Activated T-helper 1 cell treated with Interleukin-2 at 50 U/mL for 16 hours (primary cell): ENCODE results near the gene ARHGAP45.

ENCODE experiments used
- DNase-seq: peaks from one replicate; pipeline ENCODE4 v3.0.0-alpha.2; 2020; ENCODE audit warnings: low read depth

Gene ARHGAP45

DNA sequence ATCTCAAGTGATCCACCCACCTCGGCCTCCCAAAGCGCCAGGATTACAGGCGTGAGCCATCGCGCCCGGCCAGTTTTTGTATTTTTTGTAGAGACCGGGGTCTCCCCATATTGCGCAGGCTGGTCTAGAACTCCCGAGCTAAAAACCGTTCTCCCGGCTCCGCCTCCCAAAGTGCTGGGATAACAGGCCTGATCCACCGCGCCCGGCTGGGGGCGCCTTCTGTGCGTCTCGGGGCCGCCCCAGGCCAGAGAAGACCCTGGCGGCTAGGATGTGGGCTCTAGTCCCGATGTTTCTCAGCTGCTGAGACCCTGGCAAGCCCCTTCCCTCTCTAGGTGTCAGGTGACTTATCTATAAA lies 3.6 kb downstream of the ARHGAP45 start:
- no peak for DNase-seq

DNA sequence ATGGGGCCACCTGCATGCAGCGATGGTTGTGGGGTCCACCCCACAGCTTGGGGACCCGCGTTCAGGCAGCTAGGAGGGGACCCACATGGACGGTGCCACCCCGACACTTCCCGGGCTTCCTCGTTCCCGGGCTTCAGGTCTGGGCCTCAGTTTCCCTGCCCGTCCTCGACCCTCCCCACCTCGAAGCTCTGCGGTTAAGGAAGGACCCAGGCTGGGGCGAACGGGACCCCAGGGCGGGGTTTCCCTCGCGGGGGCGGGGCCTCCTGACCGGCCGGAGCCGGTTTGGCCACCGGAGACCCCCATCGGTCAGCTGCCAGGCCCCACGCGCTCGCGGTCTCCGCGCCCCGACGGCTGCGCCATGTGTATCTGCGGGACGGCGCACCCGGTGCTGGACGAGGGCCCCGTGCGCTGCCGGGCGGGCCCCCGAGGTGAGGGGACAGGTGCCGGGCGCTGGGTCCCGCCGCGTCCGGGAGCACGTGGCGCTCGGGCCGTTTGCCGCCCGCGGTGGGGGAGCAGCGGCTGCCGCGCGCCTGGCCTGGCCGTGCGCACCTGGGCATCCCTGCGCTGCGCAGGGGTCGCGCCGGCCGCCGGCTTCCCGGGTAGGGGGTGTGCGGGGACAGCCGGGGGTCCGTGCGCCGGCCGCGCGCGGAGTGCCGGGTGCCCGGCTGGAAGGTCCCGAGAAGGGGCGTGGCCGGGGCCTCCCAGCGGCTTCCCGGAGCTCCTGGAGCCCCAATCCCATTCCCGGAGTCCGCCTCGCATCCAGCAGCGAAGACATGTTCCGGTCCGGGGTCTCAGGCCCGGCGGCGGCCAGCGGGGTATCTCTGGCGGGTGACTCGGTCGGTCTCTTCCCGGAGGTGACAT lies 4.2 kb downstream of the ARHGAP45 start:
- DNase-seq, result no peak

DNA sequence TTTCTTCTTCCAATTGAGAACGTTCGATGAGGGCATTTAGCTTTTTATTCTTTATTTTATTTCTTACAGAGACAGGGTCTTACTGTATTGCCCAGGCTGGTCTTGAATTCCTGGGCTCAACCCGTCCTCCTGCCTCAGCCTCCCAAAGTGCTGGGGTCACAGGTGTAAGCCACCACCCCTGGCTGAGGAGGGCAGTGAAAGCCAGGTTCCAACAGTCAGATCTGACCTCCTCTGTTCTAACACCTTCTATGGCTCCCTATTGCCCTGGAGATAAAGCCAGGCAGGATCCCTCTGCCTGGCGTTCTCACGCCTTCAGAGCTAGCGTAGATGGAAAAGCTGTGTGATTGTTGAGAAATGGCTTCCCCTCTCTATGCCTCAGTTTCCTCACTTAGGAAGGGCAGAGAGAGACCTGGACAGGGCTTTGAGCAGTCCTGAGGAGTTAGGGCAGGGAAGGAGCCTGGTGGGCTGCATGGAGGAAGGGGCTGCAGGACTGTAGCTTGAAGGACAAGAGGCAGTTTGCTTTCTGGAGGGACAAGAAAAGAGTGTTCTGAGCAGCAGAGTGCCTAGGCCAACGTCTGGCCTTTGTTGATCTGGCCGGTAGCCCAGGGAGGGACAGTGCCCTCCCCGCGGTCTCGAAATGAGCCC lies 5.5 kb downstream of the ARHGAP45 start:
- DNase-seq, result no peak

DNA sequence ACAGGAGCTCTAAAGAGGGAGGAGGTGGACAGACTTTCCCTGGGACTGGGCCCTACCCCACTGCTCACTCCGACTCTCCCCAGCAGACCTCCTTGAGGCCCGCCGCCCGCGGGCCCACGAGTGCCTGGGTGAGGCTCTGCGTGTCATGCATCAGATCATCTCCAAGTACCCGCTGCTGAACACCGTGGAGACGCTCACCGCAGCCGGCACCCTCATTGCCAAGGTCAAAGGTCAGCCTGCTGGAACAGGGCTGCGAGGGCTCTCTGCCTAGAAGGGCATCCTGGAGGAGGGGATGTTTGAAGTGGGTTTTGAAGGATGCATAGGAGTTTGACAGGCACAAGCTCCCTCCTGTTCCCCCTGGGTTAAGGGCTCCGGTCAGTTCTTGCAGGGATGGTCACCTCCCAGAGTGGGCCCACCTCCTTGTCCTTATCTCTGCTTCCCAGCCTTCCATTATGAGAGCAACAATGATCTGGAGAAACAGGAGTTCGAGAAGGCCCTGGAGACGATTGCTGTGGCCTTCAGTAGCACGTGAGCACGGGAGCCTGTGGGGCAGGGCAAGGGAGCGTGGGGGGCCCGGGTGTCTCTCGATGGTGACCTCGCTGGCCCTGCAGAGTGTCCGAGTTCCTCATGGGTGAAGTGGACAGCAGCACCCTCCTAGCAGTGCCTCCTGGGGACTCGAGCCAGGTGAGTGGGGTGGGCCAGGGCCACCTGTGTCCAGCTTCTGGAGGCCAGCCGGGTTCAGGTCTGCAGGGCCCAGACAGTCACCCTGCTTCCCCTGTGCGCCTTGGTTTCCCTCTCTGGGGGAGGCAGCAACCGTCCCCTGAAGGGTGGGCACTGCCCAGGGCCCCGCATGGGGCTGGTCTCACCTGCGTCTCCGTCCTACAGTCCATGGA lies 6.3 kb downstream of the ARHGAP45 start:
- DNase-seq, result no peak

DNA sequence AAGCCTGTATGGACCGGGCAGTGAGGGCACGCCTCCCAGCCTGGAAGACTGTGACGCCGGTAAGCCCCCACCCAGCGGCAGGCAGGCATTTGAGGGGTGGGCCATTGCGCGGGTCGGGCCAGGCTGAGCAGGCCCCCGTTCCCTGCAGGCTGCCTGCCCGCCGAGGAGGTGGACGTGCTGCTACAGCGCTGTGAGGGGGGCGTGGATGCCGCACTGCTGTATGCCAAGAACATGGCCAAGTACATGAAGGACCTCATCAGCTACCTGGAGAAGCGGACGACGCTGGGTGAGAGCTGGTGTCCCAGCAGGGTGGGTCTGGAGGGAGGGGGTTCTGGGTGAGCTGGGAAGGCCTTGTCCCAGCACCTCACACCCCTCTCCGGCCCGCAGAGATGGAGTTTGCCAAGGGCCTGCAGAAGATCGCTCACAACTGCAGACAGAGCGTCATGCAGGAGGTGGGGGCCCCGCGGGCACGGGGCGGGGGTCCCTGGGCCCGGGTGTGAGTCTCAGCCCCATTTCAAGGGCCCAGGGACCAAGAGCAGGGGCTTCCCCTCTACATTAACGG lies 7.1 kb downstream of the ARHGAP45 start:
- DNase-seq, result no peak

DNA sequence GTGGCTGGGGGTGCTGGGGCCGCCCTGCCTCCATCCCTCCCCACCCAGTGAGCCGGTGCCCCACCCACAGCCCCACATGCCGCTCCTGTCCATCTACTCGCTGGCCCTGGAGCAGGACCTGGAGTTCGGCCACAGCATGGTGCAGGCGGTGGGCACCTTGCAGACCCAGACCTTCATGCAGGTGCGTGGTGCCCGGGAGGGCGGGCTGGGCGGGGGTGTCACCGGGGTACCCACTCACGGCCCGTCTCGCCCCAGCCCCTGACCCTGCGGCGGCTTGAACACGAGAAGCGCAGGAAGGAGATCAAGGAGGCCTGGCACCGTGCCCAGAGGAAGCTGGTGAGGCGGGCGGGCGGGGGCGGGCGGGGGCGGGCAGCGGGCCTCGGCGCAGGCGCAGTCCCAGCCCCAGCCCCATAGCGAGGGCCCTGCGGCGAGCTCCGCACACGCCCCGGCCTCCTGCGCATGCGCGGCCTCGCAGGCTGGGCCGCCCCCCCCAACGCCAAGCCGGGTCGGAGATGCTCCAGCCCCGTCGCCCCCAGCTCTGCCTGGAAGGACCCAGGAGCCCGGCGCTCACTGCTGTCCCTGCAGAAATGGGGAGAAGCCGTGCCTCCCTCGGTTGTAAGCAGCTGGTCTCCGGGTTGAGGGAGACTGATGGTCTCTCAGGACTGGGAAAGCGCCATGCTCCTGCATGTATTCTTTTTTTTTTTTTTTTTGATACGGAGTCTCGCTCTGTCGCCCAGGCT lies 7.7 kb downstream of the ARHGAP45 start:
- DNase-seq, result peak; percentile 93

DNA sequence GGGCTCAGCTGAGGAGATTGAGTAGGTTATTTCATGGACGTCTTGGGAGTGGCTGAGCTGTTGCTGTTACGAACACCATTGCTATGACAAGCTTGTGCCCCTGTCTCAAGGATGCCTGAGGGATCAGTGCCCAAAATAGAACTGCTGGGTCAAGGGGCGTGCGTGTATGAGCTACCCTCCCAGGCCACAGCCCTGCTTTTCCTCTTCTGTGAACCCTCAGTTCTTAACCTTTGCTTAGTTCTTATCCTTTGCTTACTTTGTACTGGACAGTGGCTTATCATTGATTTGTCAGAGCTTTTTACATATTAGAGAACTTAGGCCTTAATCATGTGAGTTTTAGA lies 9.0 kb downstream of the ARHGAP45 start:
- DNase-seq, result no peak

DNA sequence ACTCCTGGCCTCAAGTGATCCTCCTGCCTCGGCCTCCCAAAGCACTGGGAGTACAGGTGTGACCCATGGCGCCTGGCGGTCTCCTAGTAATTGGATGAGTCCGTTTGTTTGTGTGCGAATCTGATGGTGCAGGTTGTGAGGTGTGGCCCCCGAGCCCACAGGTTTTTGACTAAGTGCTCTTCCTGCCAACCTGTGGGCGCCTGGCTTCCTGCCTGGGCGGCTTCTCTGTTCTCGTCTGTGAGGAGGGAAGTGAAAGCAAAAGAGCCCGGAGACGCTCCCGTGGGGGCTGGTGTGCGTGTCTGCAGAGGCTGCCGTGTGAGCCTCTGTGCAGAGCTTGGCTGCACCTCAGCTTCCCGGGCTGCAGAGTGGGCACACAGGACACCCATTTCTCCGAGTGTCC lies 10.0 kb downstream of the ARHGAP45 start:
- DNase-seq, result peak; percentile 91

DNA sequence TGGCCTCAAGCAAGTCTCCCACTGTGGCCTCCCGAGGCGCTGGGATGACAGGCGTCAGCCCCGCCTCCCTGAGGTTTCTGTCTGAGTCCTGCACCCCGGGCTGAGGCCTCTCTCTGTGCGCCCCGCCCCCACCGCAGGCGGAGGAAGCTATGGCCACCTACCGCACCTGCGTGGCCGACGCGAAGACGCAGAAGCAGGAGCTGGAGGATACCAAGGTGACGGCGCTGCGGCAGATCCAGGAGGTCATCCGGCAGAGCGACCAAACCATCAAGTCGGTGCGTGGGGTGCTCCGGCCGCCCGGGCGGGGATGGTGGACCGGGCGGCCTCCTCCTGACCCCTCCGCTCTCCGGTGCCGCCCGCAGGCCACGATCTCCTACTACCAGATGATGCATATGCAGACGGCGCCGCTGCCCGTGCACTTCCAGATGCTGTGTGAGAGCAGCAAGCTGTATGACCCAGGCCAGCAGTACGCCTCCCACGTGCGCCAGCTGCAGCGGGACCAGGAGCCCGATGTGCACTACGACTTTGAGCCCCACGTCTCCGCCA lies 12.7 kb downstream of the ARHGAP45 start:
- DNase-seq, result peak; percentile 53

DNA sequence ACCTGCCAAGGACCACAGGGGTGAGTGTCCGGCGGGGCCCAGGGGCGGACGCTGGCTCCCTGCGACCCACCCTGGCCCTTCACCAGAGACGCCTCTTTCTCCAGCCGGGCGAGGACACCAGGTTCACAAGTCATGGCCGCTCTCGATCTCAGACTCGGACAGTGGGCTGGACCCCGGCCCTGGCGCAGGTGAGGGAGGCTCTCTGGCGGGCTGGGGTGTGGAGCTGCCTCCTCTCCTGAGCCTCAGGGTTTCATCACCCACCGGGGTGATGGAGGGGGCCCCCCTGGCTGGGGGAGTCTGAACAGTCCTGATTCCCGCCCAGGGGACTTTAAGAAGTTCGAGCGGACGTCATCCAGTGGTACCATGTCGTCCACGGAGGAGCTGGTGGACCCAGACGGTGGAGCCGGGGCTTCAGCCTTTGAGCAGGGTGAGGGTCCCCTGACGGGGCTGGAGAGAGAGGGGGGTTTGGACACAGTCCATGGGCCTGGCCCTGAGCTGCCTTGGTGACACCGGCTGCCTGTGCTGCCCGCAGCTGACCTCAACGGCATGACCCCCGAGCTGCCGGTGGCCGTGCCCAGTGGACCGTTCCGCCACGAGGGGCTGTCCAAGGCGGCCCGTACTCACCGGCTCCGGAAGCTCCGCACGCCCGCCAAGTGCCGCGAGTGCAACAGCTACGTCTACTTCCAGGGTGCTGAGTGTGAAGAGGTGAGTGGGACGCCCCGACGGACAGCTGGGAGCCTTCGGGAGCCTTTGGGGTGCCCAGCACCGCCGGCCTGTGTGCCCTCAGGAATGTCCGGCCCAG lies 13.6 kb downstream of the ARHGAP45 start:
- no peak for DNase-seq

DNA sequence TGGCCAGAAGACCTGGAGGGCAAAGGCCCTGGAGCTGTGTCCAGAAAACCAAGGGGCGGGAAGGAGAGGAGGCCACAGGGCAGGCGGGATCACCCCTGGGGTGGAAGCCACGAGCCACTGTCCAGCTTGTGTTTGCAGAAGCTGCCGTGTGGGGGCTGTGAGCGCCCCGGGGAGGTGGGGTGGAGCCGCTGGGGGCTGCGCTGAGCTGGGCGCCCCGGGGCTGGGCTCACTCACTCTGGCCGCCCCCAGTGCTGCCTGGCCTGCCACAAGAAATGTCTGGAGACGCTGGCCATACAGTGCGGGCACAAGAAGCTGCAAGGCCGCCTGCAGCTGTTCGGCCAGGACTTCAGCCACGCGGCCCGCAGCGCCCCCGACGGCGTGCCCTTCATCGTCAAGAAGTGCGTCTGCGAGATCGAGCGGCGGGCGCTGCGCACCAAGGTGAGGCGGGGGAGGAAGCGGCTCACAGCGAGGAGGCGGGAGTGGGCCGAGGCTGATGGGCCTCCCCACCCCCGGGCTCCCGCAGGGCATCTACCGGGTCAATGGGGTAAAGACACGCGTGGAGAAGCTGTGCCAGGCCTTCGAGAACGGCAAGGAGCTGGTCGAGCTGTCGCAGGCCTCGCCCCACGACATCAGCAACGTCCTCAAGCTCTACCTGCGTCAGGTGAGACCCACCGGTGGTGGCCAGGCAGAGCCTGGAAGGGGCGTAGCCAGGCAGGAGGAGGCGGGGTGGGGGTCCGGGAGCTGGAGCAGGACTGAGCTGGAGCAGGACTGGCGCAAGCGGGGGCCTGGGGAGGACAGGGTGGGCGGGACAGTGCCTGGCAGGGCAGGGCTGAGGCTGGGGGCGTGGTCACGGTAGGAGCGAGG lies 14.6 kb downstream of the ARHGAP45 start:
- no peak for DNase-seq

DNA sequence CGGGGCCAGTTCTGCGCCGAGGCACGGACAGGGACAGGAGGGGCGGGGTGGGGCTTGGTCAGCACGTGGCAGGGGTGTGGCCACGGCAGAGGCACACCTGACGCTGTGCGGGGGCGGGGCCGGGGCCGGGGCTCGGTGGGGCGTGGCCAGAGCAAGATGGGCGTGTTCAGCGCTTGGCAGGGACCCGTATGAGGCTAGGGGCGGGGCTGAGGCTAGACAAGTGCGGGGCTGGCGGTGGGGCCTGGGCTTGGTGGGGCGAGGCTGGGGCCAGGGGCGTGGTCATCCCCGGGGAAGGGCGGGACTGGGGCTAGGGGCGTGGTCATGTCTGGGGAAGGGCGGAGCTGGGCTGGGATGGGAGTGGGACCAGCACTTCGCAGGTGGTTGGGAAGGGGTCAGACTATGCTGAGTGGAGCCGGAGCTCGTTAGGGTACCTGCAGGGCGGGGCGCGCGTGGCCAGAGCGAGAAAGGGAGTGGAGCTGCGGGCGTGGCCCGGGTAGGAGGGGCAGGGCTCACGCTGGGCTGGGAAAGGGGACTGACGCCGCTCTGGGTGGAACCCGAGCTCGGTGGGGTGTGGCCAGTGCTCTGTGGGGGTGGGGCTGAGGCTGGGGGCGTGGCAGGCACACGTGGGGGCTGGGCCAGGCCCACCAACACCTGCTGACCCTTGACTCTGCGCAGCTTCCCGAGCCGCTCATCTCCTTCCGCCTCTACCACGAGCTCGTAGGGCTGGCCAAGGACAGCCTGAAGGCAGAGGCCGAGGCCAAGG lies 15.4 kb downstream of the ARHGAP45 start:
- DNase-seq, result peak; percentile 74

DNA sequence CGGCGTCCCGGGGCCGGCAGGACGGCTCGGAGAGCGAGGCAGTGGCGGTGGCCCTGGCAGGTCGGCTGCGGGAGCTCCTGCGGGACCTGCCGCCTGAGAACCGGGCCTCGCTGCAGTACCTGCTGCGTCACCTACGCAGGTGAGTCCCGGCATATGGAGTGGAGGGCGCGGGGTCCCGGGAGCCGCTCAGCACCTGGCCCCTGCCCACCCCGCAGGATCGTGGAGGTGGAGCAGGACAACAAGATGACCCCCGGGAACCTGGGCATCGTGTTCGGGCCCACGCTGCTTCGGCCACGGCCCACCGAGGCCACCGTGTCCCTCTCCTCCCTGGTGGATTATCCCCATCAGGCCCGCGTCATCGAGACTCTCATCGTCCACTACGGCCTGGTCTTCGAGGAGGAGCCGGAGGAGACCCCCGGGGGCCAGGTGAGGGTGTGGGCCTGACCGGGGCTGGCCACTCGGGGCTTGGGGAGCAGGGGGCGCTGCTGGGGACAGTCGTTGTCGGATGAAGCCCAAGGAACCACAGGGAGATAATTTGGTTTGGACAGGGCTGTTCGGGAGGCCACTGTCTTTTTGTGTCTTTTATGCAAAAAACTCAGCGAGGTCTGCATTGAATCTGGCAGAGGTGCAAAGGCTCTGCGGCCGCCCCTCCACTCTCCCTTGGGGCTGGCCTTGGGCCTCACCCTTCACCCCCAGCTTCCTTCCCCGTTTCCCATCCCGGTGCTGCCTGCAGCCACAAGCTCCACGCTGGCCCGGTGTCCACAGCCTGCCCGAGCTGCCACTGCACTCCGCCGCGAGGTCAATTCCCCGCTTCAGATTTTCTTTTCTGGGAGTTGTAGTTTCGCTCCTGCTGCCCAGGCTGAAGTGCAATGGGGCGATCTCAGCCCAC lies 16.2 kb downstream of the ARHGAP45 start:
- DNase-seq, result no peak

DNA sequence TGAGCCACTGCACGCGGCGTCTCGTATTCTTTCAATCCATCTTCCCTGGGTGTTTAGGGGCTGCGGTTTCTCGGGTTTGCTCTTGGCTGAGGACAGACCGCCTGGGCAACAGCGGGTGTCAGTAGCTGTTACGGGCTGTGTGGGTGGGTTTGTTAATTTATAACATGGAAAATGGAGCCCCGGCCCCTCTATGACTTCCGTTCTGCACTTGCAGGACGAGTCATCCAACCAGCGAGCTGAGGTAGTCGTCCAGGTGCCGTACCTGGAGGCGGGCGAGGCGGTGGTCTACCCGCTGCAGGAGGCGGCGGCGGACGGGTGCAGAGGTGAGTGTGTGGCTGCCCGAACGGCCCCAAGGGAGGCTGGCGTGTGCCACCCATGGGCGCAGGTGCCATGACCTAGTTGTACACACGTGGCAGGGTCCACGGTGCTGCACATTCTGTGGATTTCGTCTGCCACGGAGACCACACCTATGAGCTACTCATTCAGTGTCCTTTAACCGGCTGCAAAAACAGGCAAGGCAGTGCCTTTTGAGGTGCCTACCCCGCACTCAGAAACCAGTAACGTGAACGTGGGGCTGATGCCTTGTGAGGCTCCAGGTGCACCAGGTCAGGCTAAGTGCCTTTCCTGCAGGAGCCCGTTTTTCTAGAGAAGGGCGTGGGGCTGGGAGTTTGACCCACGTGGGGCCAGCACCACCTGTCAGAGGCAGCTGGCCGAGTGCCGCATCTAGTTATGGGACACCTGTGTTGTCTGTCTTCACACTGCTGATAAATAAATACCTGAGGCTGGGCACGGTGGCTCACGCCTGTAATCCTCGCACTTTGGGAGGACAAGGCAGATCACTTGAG lies 17.3 kb downstream of the ARHGAP45 start:
- DNase-seq, result no peak

DNA sequence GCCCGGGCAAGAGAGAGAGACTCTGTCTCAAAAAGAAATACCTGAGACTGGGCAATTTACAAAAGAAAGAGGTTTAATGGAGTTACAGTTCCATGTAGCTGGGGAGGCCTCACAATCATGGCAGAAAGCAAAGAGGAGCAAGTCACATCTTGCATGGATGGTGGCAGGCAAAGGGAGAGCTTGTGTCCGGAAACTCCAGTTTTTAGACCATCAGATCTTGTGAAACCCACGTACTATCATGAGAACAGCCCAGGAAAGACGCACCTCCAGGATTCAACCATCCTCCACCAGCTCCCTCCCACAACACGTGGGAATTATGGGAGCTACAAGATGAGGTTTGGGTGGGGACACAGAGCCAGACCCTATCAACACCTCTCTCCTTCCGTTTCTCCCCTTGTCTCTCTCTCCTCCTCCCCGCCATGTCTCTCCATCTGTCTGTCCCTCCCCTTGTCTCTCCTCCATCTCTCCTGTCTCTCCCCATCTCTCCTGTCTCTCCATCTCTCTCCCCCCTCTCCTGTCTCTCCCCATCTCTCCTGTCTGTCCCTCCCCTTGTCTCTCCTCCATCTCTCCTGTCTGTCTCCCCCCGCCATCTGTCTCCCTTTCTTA lies 18.2 kb downstream of the ARHGAP45 start:
- DNase-seq, result no peak

DNA sequence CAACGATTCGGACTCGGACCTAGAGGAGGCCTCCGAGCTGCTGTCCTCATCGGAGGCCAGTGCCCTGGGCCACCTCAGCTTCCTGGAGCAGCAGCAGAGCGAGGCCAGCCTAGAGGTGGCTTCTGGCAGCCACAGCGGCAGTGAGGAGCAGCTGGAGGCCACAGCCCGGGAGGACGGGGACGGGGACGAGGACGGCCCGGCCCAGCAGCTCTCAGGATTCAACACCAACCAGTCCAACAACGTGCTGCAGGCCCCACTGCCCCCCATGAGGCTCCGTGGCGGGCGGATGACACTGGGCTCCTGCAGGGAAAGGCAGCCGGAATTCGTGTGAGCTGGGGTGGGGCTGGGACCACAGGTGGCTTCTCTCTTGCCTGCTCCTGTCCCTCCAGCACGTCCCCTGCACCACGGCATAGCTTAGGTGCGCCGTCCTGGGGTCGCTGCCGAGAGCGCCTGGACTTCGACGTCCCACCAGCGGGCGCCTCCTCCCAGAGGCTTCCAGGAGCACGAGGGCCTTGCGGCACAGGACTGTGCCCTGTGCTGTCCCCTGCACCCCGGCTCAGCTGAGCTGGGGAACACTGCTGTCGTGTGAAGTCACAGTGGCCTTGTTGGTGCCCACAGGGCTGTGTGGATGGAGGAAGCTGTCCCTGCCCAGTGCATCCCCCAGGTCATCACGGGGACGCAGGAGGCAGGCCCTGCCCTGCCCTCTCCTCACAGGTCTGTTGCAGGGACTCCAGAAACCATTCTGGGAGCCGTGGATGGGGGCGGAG lies 18.9 kb downstream of the ARHGAP45 start:
- DNase-seq, result no peak
